Measurements from ENCODE around the gene ERBB4.

GRCh38 chr2:212549463-212549862 is 10.9 kb upstream of the ERBB4 start:
- TF ChIP-seq CTCF (IDR thresholded peaks at IDR 0.05) (no peak), POLR2AphosphoS5 (IDR thresholded peaks at IDR 0.05) (no peak), POLR2A (IDR thresholded peaks at IDR 0.05) (no peak)

Measured in prostate gland (tissue), 2 donors.